Panc1 (cell line): ENCODE measurements around the gene AKR1C2.
"Not testable (repeated sequence)": the region's sequence is repeated elsewhere in the genome, so short reads cannot be mapped to it uniquely, and the experiment has no call there.

Experiments used
- POLR2AphosphoS5 ChIP-seq: IDR thresholded peaks from 2 replicates; pipeline ENCODE4 v1.6.1; 2012; ENCODE audit warnings: mild to moderate bottlenecking, low read depth, low read length, moderate library complexity
- TF ChIP-seq, protein P1 (sequence below), 2 experiments: IDR thresholded peaks; 2 replicates each; pipeline ENCODE4 v1.6.1; 2011 to 2012; ENCODE audit warnings: low read depth in 2 of 2, control low read depth in 1 of 2, low read length in 1 of 2, mild to moderate bottlenecking in 1 of 2, moderate library complexity in 1 of 2; ENCODE audit not compliant: insufficient read depth in 1 of 2
- TF ChIP-seq, protein P2 (sequence below): fragments of 450-650 bp; IDR thresholded peaks from 2 replicates; pipeline ENCODE4 v1.5.1; 2017; ENCODE audit warnings: mild to moderate bottlenecking

DNA sequence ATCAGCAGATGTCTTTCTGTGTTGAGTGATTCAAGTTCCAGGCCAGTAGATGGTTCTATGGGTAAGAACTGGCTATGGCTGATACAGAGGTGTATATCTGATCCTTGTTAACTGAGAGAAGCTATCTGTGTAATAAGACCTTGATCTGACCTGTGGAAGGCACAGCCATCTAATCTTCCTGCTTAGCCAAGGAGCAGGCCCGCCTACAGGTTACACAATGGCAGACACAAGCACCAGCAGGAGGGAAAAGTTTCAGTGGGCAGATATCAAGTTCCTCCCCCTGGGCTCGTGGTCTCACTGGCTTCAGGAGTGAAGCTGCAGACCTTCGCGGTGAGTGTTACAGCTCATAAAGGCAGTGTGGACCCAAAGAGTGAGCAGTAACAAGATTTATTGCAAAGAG, 27.9 kb upstream of the AKR1C2 start:
- not testable (repeated sequence) for TF ChIP-seq POLR2AphosphoS5
- TF ChIP-seq, protein P1, sequence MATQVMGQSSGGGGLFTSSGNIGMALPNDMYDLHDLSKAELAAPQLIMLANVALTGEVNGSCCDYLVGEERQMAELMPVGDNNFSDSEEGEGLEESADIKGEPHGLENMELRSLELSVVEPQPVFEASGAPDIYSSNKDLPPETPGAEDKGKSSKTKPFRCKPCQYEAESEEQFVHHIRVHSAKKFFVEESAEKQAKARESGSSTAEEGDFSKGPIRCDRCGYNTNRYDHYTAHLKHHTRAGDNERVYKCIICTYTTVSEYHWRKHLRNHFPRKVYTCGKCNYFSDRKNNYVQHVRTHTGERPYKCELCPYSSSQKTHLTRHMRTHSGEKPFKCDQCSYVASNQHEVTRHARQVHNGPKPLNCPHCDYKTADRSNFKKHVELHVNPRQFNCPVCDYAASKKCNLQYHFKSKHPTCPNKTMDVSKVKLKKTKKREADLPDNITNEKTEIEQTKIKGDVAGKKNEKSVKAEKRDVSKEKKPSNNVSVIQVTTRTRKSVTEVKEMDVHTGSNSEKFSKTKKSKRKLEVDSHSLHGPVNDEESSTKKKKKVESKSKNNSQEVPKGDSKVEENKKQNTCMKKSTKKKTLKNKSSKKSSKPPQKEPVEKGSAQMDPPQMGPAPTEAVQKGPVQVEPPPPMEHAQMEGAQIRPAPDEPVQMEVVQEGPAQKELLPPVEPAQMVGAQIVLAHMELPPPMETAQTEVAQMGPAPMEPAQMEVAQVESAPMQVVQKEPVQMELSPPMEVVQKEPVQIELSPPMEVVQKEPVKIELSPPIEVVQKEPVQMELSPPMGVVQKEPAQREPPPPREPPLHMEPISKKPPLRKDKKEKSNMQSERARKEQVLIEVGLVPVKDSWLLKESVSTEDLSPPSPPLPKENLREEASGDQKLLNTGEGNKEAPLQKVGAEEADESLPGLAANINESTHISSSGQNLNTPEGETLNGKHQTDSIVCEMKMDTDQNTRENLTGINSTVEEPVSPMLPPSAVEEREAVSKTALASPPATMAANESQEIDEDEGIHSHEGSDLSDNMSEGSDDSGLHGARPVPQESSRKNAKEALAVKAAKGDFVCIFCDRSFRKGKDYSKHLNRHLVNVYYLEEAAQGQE (IDR thresholded peaks at IDR 0.05; ENCODE audit: insufficient read depth in 1 of 2, low read depth in 2 of 2, low read length in 1 of 2), result not testable (repeated sequence)
- TF ChIP-seq, protein P2, sequence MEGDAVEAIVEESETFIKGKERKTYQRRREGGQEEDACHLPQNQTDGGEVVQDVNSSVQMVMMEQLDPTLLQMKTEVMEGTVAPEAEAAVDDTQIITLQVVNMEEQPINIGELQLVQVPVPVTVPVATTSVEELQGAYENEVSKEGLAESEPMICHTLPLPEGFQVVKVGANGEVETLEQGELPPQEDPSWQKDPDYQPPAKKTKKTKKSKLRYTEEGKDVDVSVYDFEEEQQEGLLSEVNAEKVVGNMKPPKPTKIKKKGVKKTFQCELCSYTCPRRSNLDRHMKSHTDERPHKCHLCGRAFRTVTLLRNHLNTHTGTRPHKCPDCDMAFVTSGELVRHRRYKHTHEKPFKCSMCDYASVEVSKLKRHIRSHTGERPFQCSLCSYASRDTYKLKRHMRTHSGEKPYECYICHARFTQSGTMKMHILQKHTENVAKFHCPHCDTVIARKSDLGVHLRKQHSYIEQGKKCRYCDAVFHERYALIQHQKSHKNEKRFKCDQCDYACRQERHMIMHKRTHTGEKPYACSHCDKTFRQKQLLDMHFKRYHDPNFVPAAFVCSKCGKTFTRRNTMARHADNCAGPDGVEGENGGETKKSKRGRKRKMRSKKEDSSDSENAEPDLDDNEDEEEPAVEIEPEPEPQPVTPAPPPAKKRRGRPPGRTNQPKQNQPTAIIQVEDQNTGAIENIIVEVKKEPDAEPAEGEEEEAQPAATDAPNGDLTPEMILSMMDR, result not testable (repeated sequence)
